ENCODE measurements around the gene KCNK10.

Gene KCNK10

GRCh38 chr14:88154926-88155325 is 168.1 kb downstream of the KCNK10 start:
- TF ChIP-seq Cebpa-rat (IDR thresholded peaks at IDR 0.05), result no peak
- Histone ChIP-seq H3K27ac (no peak overlapping the region), H3K4me2 (no peak overlapping the region), H4K20me1 (no peaks in the 10 kb centered on the region), H3K4me1 (no peaks in the 10 kb centered on the region), H3K27me3 (no peaks in the 10 kb centered on the region), H3K9me3 (no peaks in the 10 kb centered on the region), H3K9ac (no peak overlapping the region), H3K36me3 (no peaks in the 10 kb centered on the region), H3K4me3 (no peak overlapping the region)

GRCh38 chr14:88154321-88154720 is 168.7 kb downstream of the KCNK10 start:
- no peaks in the 10 kb centered on the region for H3K36me3 ChIP-seq
- no peak for TF ChIP-seq Cebpa-rat (IDR thresholded peaks at IDR 0.05)
- H4K20me1 ChIP-seq, result no peaks in the 10 kb centered on the region
- H3K4me1 ChIP-seq, result no peaks in the 10 kb centered on the region
- H3K4me3 ChIP-seq, result no peak overlapping the region
- H3K27ac ChIP-seq, result no peak overlapping the region
- H3K27me3 ChIP-seq, result no peaks in the 10 kb centered on the region
- no peaks in the 10 kb centered on the region for H3K9me3 ChIP-seq
- no peak overlapping the region for H3K9ac ChIP-seq
- H3K4me2 ChIP-seq, result no peak overlapping the region

GRCh38 chr14:88146881-88147649 is 176.0 kb downstream of the KCNK10 start:
- TF ChIP-seq Cebpa-rat (IDR thresholded peaks at IDR 0.05), result no peak
- no peak overlapping the region for H3K4me2 ChIP-seq
- H3K9me3 ChIP-seq, result peaks cover 21% of the 10 kb centered on the region
- no peak overlapping the region for H3K4me3 ChIP-seq
- no peak overlapping the region for H3K9ac ChIP-seq
- no peaks in the 10 kb centered on the region for H3K36me3 ChIP-seq
- no peaks in the 10 kb centered on the region for H3K4me1 ChIP-seq
- H4K20me1 ChIP-seq, result no peaks in the 10 kb centered on the region
- H3K27ac ChIP-seq, result no peak overlapping the region
- no peaks in the 10 kb centered on the region for H3K27me3 ChIP-seq

GRCh38 chr14:88143810-88144209 is 179.3 kb downstream of the KCNK10 start:
- no peak for TF ChIP-seq Cebpa-rat (IDR thresholded peaks at IDR 0.05)
- Histone ChIP-seq H3K4me2 (no peak overlapping the region), H4K20me1 (no peaks in the 10 kb centered on the region), H3K4me3 (no peak overlapping the region), H3K9ac (no peak overlapping the region), H3K27me3 (no peaks in the 10 kb centered on the region), H3K9me3 (peaks cover 21% of the 10 kb centered on the region), H3K27ac (no peak overlapping the region), H3K36me3 (no peaks in the 10 kb centered on the region), H3K4me1 (no peaks in the 10 kb centered on the region)

- Histone ChIP-seq H3K4me1 (no peaks in the 10 kb centered on the region), H3K4me3 (no peak overlapping the region), H3K27ac (no peak overlapping the region), H3K9ac (no peak overlapping the region), H3K36me3 (no peaks in the 10 kb centered on the region), H3K27me3 (no peaks in the 10 kb centered on the region), H3K4me2 (no peak overlapping the region), H4K20me1 (no peaks in the 10 kb centered on the region), H3K9me3 (peaks cover 19% of the 10 kb centered on the region)
- TF ChIP-seq Cebpa-rat (IDR thresholded peaks at IDR 0.05), result no peak
These were observed 180.1 kb downstream of the KCNK10 start for GRCh38 chr14:88142997-88143396.

- Histone ChIP-seq H3K27ac (no peak overlapping the region), H3K4me1 (no peaks in the 10 kb centered on the region), H3K9ac (no peak overlapping the region), H3K9me3 (no peaks in the 10 kb centered on the region), H3K4me2 (no peak overlapping the region), H4K20me1 (no peaks in the 10 kb centered on the region), H3K4me3 (no peak overlapping the region), H3K36me3 (no peaks in the 10 kb centered on the region), H3K27me3 (no peaks in the 10 kb centered on the region)
- TF ChIP-seq Cebpa-rat (IDR thresholded peaks at IDR 0.05), result no peak
These were observed 182.2 kb downstream of the KCNK10 start for GRCh38 chr14:88140874-88141273.

GRCh38 chr14:88137327-88137726 is 185.7 kb downstream of the KCNK10 start:
- no peaks in the 10 kb centered on the region for H3K36me3 ChIP-seq
- peaks cover 9% of the 10 kb centered on the region; the same call in 1 of the 2 replicates for H3K9me3 ChIP-seq
- no peak overlapping the region for H3K9ac ChIP-seq
- H3K27me3 ChIP-seq, result no peaks in the 10 kb centered on the region
- H3K27ac ChIP-seq, result no peak overlapping the region
- H4K20me1 ChIP-seq, result no peaks in the 10 kb centered on the region
- H3K4me2 ChIP-seq, result no peak overlapping the region
- TF ChIP-seq Cebpa-rat (IDR thresholded peaks at IDR 0.05), result no peak
- H3K4me1 ChIP-seq, result no peaks in the 10 kb centered on the region
- no peak overlapping the region for H3K4me3 ChIP-seq
